Measurements from ENCODE around the gene VASP. TPM values are rescaled to one million over a fixed set of nuclear protein-coding genes. Genes with fewer than 3 reads are reported as not detected.

VASP gene
- total and polyA plus RNA-seq, 9 of the 15 experiments (the other 6 are each of a cell fraction or from before 2014, with no cell fraction given), result 16.7 to 261 (median 112) TPM

- TF ChIP-seq LCOR (CRISPR knock-in tag; IDR thresholded peaks at IDR 0.05) (0 out of 2 replicates have a peak, but pooled peaks have one; percentile 22), ZNF12 (CRISPR knock-in tag; IDR thresholded peaks at IDR 0.05) (peak; percentile 76; the same call in 1 of the 2 replicates), CBX1 (IDR thresholded peaks at IDR 0.05; ENCODE audit: low read depth) (no peak; the same call in 1 of the 2 replicates), XRCC3 (IDR thresholded peaks at IDR 0.05) (no peak), MAFG (tag; conservative IDR thresholded peaks at IDR 0.05) (no peak), PRMT5 (CRISPR knock-in tag; IDR thresholded peaks at IDR 0.05) (no peak), TOE1 (IDR thresholded peaks at IDR 0.05; ENCODE audit: borderline replicate concordance) (no peak), TOE1 (CRISPR knock-in tag; IDR thresholded peaks at IDR 0.05; ENCODE audit: borderline replicate concordance, low read depth) (no peak), POLR2AphosphoS5 (IDR thresholded peaks at IDR 0.05; ENCODE audit: control insufficient read depth, insufficient read depth, low read depth, low read length) (0 out of 2 replicates have a peak, but pooled peaks have one; percentile 31), RFX5 (IDR thresholded peaks at IDR 0.05; ENCODE audit: low read depth, low read length) (no peak), MTA3 (IDR thresholded peaks at IDR 0.05; ENCODE audit: borderline replicate concordance) (no peak; the same call in 1 of the 2 replicates), ZNF707 (CRISPR knock-in tag; conservative IDR thresholded peaks at IDR 0.05) (no peak), CEBPZ (IDR thresholded peaks at IDR 0.05; ENCODE audit: borderline replicate concordance, low read depth, low read length) (no peak), ILK (tag; IDR thresholded peaks at IDR 0.05; ENCODE audit: borderline replicate concordance, low read depth) (no peak), KAT8 (IDR thresholded peaks at IDR 0.05; ENCODE audit: low read depth) (no peak), FOSL1 (tag; conservative IDR thresholded peaks at IDR 0.05) (0 out of 2 replicates have a peak, but pooled peaks have one; percentile 11)
- TF ChIP-seq, protein P1, sequence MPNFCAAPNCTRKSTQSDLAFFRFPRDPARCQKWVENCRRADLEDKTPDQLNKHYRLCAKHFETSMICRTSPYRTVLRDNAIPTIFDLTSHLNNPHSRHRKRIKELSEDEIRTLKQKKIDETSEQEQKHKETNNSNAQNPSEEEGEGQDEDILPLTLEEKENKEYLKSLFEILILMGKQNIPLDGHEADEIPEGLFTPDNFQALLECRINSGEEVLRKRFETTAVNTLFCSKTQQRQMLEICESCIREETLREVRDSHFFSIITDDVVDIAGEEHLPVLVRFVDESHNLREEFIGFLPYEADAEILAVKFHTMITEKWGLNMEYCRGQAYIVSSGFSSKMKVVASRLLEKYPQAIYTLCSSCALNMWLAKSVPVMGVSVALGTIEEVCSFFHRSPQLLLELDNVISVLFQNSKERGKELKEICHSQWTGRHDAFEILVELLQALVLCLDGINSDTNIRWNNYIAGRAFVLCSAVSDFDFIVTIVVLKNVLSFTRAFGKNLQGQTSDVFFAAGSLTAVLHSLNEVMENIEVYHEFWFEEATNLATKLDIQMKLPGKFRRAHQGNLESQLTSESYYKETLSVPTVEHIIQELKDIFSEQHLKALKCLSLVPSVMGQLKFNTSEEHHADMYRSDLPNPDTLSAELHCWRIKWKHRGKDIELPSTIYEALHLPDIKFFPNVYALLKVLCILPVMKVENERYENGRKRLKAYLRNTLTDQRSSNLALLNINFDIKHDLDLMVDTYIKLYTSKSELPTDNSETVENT (CRISPR knock-in tag; IDR thresholded peaks at IDR 0.05), result no peak
- TF ChIP-seq, protein P2, sequence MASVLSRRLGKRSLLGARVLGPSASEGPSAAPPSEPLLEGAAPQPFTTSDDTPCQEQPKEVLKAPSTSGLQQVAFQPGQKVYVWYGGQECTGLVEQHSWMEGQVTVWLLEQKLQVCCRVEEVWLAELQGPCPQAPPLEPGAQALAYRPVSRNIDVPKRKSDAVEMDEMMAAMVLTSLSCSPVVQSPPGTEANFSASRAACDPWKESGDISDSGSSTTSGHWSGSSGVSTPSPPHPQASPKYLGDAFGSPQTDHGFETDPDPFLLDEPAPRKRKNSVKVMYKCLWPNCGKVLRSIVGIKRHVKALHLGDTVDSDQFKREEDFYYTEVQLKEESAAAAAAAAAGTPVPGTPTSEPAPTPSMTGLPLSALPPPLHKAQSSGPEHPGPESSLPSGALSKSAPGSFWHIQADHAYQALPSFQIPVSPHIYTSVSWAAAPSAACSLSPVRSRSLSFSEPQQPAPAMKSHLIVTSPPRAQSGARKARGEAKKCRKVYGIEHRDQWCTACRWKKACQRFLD (CRISPR knock-in tag; IDR thresholded peaks at IDR 0.05), result no peak
- TF ChIP-seq, protein P3, sequence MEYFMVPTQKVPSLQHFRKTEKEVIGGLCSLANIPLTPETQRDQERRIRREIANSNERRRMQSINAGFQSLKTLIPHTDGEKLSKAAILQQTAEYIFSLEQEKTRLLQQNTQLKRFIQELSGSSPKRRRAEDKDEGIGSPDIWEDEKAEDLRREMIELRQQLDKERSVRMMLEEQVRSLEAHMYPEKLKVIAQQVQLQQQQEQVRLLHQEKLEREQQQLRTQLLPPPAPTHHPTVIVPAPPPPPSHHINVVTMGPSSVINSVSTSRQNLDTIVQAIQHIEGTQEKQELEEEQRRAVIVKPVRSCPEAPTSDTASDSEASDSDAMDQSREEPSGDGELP (CRISPR knock-in tag; IDR thresholded peaks at IDR 0.05; ENCODE audit: borderline replicate concordance), result peak; percentile 97
Observed at GRCh38 chr19:45492627-45493470, 14.4 kb upstream of the VASP start (continued).

All from K562 (cell line).